ENCODE measurements around the gene TBX19.

DNA sequence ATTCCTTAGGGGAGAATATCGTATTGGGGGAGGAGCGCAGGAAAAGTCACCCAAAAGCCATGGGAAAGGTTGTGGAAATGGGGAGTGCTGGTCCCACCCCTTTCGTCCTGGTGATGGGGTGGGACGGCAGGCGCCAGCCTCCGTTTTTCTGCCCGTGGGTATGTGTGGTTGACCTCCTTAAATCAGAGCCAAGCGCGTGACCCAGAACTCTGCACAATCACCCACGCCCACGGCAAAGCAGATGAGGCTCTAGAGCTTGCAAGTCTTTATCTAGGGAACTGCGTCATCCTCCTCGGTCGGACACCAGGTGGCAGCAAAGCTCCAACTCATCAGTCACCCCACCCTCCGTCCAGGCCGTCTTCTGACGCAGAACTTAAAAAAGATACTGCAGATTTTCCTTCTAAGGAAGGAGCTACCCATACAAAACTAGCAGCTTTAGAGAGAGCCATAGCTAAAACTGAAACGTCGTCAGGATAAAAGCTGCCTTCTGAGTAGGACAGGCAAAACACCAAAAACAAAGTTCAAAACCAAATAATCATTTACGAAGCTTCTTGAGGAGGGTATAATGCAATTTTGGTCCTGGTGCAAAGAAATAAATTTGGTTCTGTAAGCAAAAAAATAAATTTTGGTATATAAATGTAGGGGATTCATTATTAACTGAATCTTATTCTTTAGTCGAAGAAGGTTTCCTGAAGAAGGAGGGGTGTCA lies 62.0 kb downstream of the TBX19 start:
- TF ChIP-seq, protein P1, sequence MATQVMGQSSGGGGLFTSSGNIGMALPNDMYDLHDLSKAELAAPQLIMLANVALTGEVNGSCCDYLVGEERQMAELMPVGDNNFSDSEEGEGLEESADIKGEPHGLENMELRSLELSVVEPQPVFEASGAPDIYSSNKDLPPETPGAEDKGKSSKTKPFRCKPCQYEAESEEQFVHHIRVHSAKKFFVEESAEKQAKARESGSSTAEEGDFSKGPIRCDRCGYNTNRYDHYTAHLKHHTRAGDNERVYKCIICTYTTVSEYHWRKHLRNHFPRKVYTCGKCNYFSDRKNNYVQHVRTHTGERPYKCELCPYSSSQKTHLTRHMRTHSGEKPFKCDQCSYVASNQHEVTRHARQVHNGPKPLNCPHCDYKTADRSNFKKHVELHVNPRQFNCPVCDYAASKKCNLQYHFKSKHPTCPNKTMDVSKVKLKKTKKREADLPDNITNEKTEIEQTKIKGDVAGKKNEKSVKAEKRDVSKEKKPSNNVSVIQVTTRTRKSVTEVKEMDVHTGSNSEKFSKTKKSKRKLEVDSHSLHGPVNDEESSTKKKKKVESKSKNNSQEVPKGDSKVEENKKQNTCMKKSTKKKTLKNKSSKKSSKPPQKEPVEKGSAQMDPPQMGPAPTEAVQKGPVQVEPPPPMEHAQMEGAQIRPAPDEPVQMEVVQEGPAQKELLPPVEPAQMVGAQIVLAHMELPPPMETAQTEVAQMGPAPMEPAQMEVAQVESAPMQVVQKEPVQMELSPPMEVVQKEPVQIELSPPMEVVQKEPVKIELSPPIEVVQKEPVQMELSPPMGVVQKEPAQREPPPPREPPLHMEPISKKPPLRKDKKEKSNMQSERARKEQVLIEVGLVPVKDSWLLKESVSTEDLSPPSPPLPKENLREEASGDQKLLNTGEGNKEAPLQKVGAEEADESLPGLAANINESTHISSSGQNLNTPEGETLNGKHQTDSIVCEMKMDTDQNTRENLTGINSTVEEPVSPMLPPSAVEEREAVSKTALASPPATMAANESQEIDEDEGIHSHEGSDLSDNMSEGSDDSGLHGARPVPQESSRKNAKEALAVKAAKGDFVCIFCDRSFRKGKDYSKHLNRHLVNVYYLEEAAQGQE (IDR thresholded peaks at IDR 0.05; ENCODE audit: low read depth) = no peak
- no peak for TF ChIP-seq EP300 (IDR thresholded peaks at IDR 0.05; ENCODE audit: borderline replicate concordance)
- no peak for TF ChIP-seq CREB1 (IDR thresholded peaks at IDR 0.05; ENCODE audit: low read depth)
- no peak for TF ChIP-seq TAF1 (IDR thresholded peaks at IDR 0.05; ENCODE audit: low read depth)
- 0 out of 2 replicates have a peak, but pooled peaks have one; percentile 33 for TF ChIP-seq EGR1 (IDR thresholded peaks at IDR 0.05)
- no peak for TF ChIP-seq YY1 (IDR thresholded peaks at IDR 0.05; ENCODE audit: low read depth)
- TF ChIP-seq ZBTB7A (IDR thresholded peaks at IDR 0.05; ENCODE audit: low read depth) = no peak
- TF ChIP-seq, protein P2, sequence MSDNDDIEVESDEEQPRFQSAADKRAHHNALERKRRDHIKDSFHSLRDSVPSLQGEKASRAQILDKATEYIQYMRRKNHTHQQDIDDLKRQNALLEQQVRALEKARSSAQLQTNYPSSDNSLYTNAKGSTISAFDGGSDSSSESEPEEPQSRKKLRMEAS (IDR thresholded peaks at IDR 0.05) = no peak
- TF ChIP-seq TCF12 (IDR thresholded peaks at IDR 0.05; ENCODE audit: low read depth) = no peak
- TF ChIP-seq CEBPB (IDR thresholded peaks at IDR 0.05) = no peak
- TF ChIP-seq TEAD4 (IDR thresholded peaks at IDR 0.05) = no peak
- TF ChIP-seq FOXM1 (IDR thresholded peaks at IDR 0.05; ENCODE audit: borderline replicate concordance, low read depth) = no peak
